GM23338 (cell line): ENCODE measurements around the gene GABPA.

Source experiments
- EZH2phosphoT487 ChIP-seq: fragments of 200-600 bp; sonication (generic); IDR thresholded peaks from one replicate; pipeline ENCODE4 v1.8.1; 2018; ENCODE audit warnings: antibody characterized with exemption; ENCODE audit not compliant: unreplicated experiment
- JUNB ChIP-seq: IDR thresholded peaks from one replicate; pipeline ENCODE4 v1.6.1; 2016; ENCODE audit warnings: antibody characterized with exemption; ENCODE audit not compliant: unreplicated experiment
- POLR2AphosphoS5 ChIP-seq: IDR thresholded peaks from 2 replicates; pipeline ENCODE4 v1.6.1; 2016; ENCODE audit warnings: antibody characterized with exemption, low read depth
- REST ChIP-seq: IDR thresholded peaks from one replicate; pipeline ENCODE4 v1.6.1; 2018; ENCODE audit warnings: antibody characterized with exemption; ENCODE audit not compliant: unreplicated experiment
- ZNF114 ChIP-seq: fragments of 250-450 bp; sonication (Bioruptor Pico); IDR thresholded peaks from 2 replicates; pipeline ENCODE4 v1.5.0; 2020; ENCODE audit warnings: mild to moderate bottlenecking, moderate library complexity
- ZNF331 ChIP-seq: fragments of 250-450 bp; sonication (Bioruptor Pico); IDR thresholded peaks from 2 replicates; pipeline ENCODE4 v1.5.0; 2020; ENCODE audit warnings: low read depth, mild to moderate bottlenecking, moderate library complexity
- TF ChIP-seq, protein P1 (sequence below), 2 experiments: fragments of 200-600 bp in 1 of 2; sonication (generic) in 1 of 2; conservative IDR thresholded peaks; 2 replicates each; pipeline versions ENCODE4 v1.5.1 to v1.6.1; 2016 to 2017; ENCODE audit warnings: antibody characterized with exemption in 2 of 2, low read depth in 2 of 2, mild to moderate bottlenecking in 2 of 2, moderate library complexity in 1 of 2

GRCh38 chr21:25709684-25710265 is 25.0 kb upstream of the GABPA start:
- TF ChIP-seq ZNF114 (CRISPR knock-in tag) (no peak), JUNB (no peak), EZH2phosphoT487 (no peak), REST (no peak), POLR2AphosphoS5 (no peak), ZNF331 (CRISPR knock-in tag) (no peak)
- TF ChIP-seq, protein P1, sequence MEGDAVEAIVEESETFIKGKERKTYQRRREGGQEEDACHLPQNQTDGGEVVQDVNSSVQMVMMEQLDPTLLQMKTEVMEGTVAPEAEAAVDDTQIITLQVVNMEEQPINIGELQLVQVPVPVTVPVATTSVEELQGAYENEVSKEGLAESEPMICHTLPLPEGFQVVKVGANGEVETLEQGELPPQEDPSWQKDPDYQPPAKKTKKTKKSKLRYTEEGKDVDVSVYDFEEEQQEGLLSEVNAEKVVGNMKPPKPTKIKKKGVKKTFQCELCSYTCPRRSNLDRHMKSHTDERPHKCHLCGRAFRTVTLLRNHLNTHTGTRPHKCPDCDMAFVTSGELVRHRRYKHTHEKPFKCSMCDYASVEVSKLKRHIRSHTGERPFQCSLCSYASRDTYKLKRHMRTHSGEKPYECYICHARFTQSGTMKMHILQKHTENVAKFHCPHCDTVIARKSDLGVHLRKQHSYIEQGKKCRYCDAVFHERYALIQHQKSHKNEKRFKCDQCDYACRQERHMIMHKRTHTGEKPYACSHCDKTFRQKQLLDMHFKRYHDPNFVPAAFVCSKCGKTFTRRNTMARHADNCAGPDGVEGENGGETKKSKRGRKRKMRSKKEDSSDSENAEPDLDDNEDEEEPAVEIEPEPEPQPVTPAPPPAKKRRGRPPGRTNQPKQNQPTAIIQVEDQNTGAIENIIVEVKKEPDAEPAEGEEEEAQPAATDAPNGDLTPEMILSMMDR (conservative IDR thresholded peaks at IDR 0.05; ENCODE audit: low read depth in 2 of 2), result peak; percentile 33 to 42; a peak in 3 of 4 replicates
